WTC11 (cell line): ENCODE data around the gene NTPCR. TPM values are rescaled to one million over a fixed set of nuclear protein-coding genes. Genes with fewer than 3 reads are reported as not detected.

Source experiments
- ATAC-seq: fragments of 200-7000 bp; cut with Tn5 transposase; 2 replicates; pipeline ENCODE4 v1.10.0; 2021; ENCODE audit warnings: mild to moderate bottlenecking, moderate library complexity
- CTCF ChIA-PET: fragments of 300-600 bp; sonication (Branson Sonifier 250); formaldehyde crosslinking; loops from one replicate; lab custom pipeline; 2021; ENCODE audit warnings: antibody characterized with exemption; lab: Charles Lee
- POLR2A ChIA-PET: fragments of 350-600 bp; sonication (Branson Sonifier 250); formaldehyde crosslinking; loops from one replicate; lab custom pipeline; 2021; ENCODE audit warnings: antibody characterized with exemption; lab: Charles Lee
- DNase-seq: peaks from one replicate; pipeline ENCODE4 v3.0.0; 2021; ENCODE audit warnings: low spot score
- H3K27ac Mint-ChIP-seq: 2 replicates; pipeline ENCODE4 v1.8.0; 2021; ENCODE audit warnings: mixed read lengths
- H3K27me3 Mint-ChIP-seq: 2 replicates; pipeline ENCODE4 v1.8.0; 2021; ENCODE audit warnings: low read depth, mild to moderate bottlenecking, moderate library complexity, mixed read lengths
- H3K36me3 Mint-ChIP-seq: 2 replicates; pipeline ENCODE4 v1.8.0; 2021; ENCODE audit warnings: mixed read lengths
- H3K4me1 Mint-ChIP-seq: 2 replicates; pipeline ENCODE4 v1.8.0; 2022; ENCODE audit warnings: mixed read lengths
- H3K4me3 Mint-ChIP-seq: 2 replicates; pipeline ENCODE4 v1.8.0; 2021; ENCODE audit warnings: mild to moderate bottlenecking, moderate library complexity, mixed read lengths
- H3K9me3 Mint-ChIP-seq: 2 replicates; pipeline ENCODE4 v1.8.0; 2021; ENCODE audit warnings: mixed read lengths
- CREB1 ChIP-seq: sonication (generic); formaldehyde crosslinking; IDR thresholded peaks from 2 replicates; pipeline ENCODE4 v1.8.0; 2023; ENCODE audit warnings: mild to moderate bottlenecking, missing genetic modification reagents
- CTCF ChIP-seq: fragments of 200-600 bp; IDR thresholded peaks from 2 replicates; pipeline ENCODE4 v1.8.0; 2022; ENCODE audit warnings: antibody characterized with exemption
- E2F5 ChIP-seq: sonication (generic); formaldehyde crosslinking; IDR thresholded peaks from 2 replicates; pipeline ENCODE4 v1.8.1; 2022; ENCODE audit warnings: mild to moderate bottlenecking, moderate library complexity, missing genetic modification reagents
- EMX1 ChIP-seq: fragments of 250-450 bp; sonication (Bioruptor Pico); IDR thresholded peaks from 2 replicates; pipeline ENCODE4 v1.8.0; 2021; ENCODE audit warnings: mild to moderate bottlenecking
- GTF2I ChIP-seq: fragments of 250-450 bp; sonication (Bioruptor Pico); conservative IDR thresholded peaks from 2 replicates; pipeline ENCODE4 v1.4.0; 2021; ENCODE audit warnings: mild to moderate bottlenecking
- RELA ChIP-seq: sonication (generic); formaldehyde crosslinking; IDR thresholded peaks from 2 replicates; pipeline ENCODE4 v1.8.1; 2022; ENCODE audit warnings: missing genetic modification reagents, mild to moderate bottlenecking, borderline replicate concordance
- SOX15 ChIP-seq: fragments of 250-450 bp; sonication (Bioruptor Pico); IDR thresholded peaks from 2 replicates; pipeline ENCODE4 v1.9.0; 2021; ENCODE audit warnings: mild to moderate bottlenecking
- TP53 ChIP-seq: sonication (generic); formaldehyde crosslinking; IDR thresholded peaks from 2 replicates; pipeline ENCODE4 v1.8.1; 2023; ENCODE audit warnings: mild to moderate bottlenecking, missing genetic modification reagents
- ZNF138 ChIP-seq: sonication (generic); formaldehyde crosslinking; conservative IDR thresholded peaks from 2 replicates; pipeline ENCODE4 v1.8.1; 2022; ENCODE audit warnings: mild to moderate bottlenecking, moderate library complexity, missing genetic modification reagents
- ZNF317 ChIP-seq: sonication (generic); formaldehyde crosslinking; IDR thresholded peaks from 2 replicates; pipeline ENCODE4 v1.8.1; 2023; ENCODE audit warnings: low read depth, mild to moderate bottlenecking, moderate library complexity, missing genetic modification reagents, borderline replicate concordance
- ZNF416 ChIP-seq: fragments of 250-450 bp; sonication (Bioruptor Pico); IDR thresholded peaks from 2 replicates; pipeline ENCODE4 v1.9.0; 2021; ENCODE audit warnings: mild to moderate bottlenecking, inconsistent platforms
- ZNF425 ChIP-seq: fragments of 250-450 bp; sonication (Bioruptor Pico); conservative IDR thresholded peaks from 2 replicates; pipeline ENCODE4 v1.9.0; 2021; ENCODE audit warnings: mild to moderate bottlenecking
- total RNA-seq: library from RNA; stranded (reverse); gene quantifications from 3 replicates; pipeline ENCODE4 v1.2.3, GENCODE V29; 2021
- TF ChIP-seq, protein P1 (sequence below): fragments of 250-450 bp; sonication (Bioruptor Pico); IDR thresholded peaks from 2 replicates; pipeline ENCODE4 v1.9.0; 2021; ENCODE audit warnings: mild to moderate bottlenecking
- TF ChIP-seq, protein P2 (sequence below): fragments of 250-450 bp; sonication (Bioruptor Pico); IDR thresholded peaks from 2 replicates; pipeline ENCODE4 v1.9.0; 2021; ENCODE audit warnings: moderate library complexity, mild to moderate bottlenecking, inconsistent platforms, borderline replicate concordance
- TF ChIP-seq, protein P3 (sequence below): fragments of 250-450 bp; sonication (Bioruptor Pico); IDR thresholded peaks from 2 replicates; pipeline ENCODE4 v1.9.0; 2021; ENCODE audit warnings: mild to moderate bottlenecking, borderline replicate concordance

The NTPCR gene
- total RNA-seq, 1 experiment from 2014 or later: 102 TPM

- TF ChIP-seq, protein P1, sequence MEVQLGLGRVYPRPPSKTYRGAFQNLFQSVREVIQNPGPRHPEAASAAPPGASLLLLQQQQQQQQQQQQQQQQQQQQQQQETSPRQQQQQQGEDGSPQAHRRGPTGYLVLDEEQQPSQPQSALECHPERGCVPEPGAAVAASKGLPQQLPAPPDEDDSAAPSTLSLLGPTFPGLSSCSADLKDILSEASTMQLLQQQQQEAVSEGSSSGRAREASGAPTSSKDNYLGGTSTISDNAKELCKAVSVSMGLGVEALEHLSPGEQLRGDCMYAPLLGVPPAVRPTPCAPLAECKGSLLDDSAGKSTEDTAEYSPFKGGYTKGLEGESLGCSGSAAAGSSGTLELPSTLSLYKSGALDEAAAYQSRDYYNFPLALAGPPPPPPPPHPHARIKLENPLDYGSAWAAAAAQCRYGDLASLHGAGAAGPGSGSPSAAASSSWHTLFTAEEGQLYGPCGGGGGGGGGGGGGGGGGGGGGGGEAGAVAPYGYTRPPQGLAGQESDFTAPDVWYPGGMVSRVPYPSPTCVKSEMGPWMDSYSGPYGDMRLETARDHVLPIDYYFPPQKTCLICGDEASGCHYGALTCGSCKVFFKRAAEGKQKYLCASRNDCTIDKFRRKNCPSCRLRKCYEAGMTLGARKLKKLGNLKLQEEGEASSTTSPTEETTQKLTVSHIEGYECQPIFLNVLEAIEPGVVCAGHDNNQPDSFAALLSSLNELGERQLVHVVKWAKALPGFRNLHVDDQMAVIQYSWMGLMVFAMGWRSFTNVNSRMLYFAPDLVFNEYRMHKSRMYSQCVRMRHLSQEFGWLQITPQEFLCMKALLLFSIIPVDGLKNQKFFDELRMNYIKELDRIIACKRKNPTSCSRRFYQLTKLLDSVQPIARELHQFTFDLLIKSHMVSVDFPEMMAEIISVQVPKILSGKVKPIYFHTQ: no peak
Measured at GRCh38 chr1:232978091-232978634, 27.8 kb downstream of the NTPCR start (continued).

GRCh38 chr1:232978815-232979214 lies 28.4 kb downstream of the NTPCR start:
- H3K4me3 Mint-ChIP-seq: no peak overlapping the region
- no peaks in the 10 kb centered on the region for H3K27me3 Mint-ChIP-seq
- no peak for DNase-seq
- ATAC-seq: no peak
- H3K27ac Mint-ChIP-seq: peak overlapping the region; percentile 57; the same call in 1 of the 2 replicates
- CTCF ChIA-PET: no interaction called here
- H3K4me1 Mint-ChIP-seq: peaks cover 9% of the 10 kb centered on the region
- TF ChIP-seq, protein P2, sequence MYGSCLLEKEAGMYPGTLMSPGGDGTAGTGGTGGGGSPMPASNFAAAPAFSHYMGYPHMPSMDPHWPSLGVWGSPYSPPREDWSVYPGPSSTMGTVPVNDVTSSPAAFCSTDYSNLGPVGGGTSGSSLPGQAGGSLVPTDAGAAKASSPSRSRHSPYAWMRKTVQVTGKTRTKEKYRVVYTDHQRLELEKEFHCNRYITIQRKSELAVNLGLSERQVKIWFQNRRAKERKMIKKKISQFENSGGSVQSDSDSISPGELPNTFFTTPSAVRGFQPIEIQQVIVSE (CRISPR knock-in tag): no peak
- TF ChIP-seq GTF2I (CRISPR knock-in tag): no peak
- TF ChIP-seq, protein P3, sequence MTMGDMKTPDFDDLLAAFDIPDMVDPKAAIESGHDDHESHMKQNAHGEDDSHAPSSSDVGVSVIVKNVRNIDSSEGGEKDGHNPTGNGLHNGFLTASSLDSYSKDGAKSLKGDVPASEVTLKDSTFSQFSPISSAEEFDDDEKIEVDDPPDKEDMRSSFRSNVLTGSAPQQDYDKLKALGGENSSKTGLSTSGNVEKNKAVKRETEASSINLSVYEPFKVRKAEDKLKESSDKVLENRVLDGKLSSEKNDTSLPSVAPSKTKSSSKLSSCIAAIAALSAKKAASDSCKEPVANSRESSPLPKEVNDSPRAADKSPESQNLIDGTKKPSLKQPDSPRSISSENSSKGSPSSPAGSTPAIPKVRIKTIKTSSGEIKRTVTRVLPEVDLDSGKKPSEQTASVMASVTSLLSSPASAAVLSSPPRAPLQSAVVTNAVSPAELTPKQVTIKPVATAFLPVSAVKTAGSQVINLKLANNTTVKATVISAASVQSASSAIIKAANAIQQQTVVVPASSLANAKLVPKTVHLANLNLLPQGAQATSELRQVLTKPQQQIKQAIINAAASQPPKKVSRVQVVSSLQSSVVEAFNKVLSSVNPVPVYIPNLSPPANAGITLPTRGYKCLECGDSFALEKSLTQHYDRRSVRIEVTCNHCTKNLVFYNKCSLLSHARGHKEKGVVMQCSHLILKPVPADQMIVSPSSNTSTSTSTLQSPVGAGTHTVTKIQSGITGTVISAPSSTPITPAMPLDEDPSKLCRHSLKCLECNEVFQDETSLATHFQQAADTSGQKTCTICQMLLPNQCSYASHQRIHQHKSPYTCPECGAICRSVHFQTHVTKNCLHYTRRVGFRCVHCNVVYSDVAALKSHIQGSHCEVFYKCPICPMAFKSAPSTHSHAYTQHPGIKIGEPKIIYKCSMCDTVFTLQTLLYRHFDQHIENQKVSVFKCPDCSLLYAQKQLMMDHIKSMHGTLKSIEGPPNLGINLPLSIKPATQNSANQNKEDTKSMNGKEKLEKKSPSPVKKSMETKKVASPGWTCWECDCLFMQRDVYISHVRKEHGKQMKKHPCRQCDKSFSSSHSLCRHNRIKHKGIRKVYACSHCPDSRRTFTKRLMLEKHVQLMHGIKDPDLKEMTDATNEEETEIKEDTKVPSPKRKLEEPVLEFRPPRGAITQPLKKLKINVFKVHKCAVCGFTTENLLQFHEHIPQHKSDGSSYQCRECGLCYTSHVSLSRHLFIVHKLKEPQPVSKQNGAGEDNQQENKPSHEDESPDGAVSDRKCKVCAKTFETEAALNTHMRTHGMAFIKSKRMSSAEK (CRISPR knock-in tag): no peak
- no peak for TF ChIP-seq SOX15 (CRISPR knock-in tag)
- TF ChIP-seq RELA (CRISPR knock-in tag): no peak
- TF ChIP-seq E2F5 (CRISPR knock-in tag): no peak
- no peak for TF ChIP-seq ZNF425 (CRISPR knock-in tag)
- TF ChIP-seq CTCF: no peak
- TF ChIP-seq ZNF416 (CRISPR knock-in tag): no peak
- TF ChIP-seq EMX1: no peak
- TF ChIP-seq TP53 (CRISPR knock-in tag): no peak
- TF ChIP-seq CREB1 (CRISPR knock-in tag): no peak
- no peak for TF ChIP-seq ZNF317 (CRISPR knock-in tag)
- TF ChIP-seq ZNF138: no peak
- H3K36me3 Mint-ChIP-seq: peaks cover 44% of the 10 kb centered on the region
- POLR2A ChIA-PET: no interaction called here
- H3K9me3 Mint-ChIP-seq: peaks cover 4% of the 10 kb centered on the region; the same call in 1 of the 2 replicates
